Mesodermal cell (in vitro differentiated cells): Measurements from ENCODE around the gene SLC38A3.
"Not testable (repeated sequence)": the region's sequence is repeated elsewhere in the genome, so short reads cannot be mapped to it uniquely, and the experiment has no call there.

Experiments
- H3K27ac ChIP-seq: 2 replicates; pipeline ENCODE4 v1.7.0; 2013; ENCODE audit warnings: mild to moderate bottlenecking, low read depth, low read length, moderate library complexity; ENCODE audit not compliant: severe bottlenecking
- H3K36me3 ChIP-seq: 2 replicates; pipeline ENCODE4 v1.7.1; 2013; ENCODE audit warnings: mild to moderate bottlenecking, low read length, moderate library complexity; ENCODE audit not compliant: control insufficient read depth, insufficient read depth
- H3K4me1 ChIP-seq: one replicate; pipeline ENCODE4 v1.7.1; 2013; ENCODE audit warnings: mild to moderate bottlenecking, low read length; ENCODE audit not compliant: insufficient read depth, control insufficient read depth, poor library complexity, severe bottlenecking
- H3K4me3 ChIP-seq: 2 replicates; pipeline ENCODE4 v1.7.0; 2013; ENCODE audit warnings: low read length, control low read depth, mild to moderate bottlenecking; ENCODE audit not compliant: insufficient read depth, poor library complexity, severe bottlenecking; ENCODE audit errors: extremely low read depth
- H3K9me3 ChIP-seq: 2 replicates; pipeline ENCODE4 v1.7.1; 2013; ENCODE audit warnings: mild to moderate bottlenecking, low read length, moderate library complexity; ENCODE audit not compliant: control insufficient read depth
- WGBS, 2 experiments: methylation state at CpG; one replicate each; pipeline ENCODE4 v1.1.5; 2013; ENCODE audit warnings: missing lambda C conversion rate in 2 of 2; ENCODE audit not compliant: insufficient coverage in 2 of 2; 5-methylcytosine and 5-hydroxymethylcytosine counted together

The SLC38A3 gene

DNA sequence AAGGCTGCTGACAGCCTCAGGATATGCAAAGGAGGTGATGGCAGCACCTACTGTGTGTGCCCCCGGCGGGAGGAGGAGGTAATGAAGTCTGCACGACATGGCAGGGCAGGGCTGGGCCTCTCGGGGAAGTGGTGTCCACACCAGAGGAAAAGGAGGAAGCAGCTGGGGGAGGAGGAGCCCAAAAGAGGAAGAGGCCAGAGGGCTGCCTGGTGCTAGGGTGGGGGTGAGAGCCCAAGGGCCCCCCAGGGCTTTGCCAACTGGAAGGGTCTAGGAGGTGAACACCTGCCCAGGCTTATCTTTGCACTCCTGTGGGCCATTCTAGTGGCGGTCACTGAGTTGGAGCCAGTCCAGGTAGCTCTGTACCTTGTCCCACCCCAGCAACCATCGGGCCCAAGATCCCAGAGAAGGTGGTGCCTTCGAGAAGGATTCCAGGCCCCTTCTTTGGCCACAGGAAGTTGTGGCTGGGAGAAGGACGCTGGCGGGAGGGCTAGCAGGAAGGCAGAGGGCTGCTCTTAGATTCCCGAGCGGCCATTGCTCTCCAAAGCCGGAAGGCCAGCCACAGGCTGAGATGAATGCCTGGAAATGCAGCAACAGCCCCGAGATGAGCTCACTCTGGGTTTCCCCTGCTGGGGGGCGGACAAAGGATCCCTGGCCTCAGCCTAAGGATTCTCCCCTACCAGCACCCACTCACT lies 37.9 kb downstream of the SLC38A3 start:
- Histone ChIP-seq H3K9me3 (no peaks in the 10 kb centered on the region), H3K27ac (peak overlapping the region; percentile 67), H3K4me3 (no peak overlapping the region), H3K36me3 (peaks cover 68% of the 10 kb centered on the region), H3K4me1 (peaks cover 74% of the 10 kb centered on the region)
- WGBS, 2 experiments, result 67 to 70% methylated on average over 8 to 13 of the region's 14 CpGs

DNA sequence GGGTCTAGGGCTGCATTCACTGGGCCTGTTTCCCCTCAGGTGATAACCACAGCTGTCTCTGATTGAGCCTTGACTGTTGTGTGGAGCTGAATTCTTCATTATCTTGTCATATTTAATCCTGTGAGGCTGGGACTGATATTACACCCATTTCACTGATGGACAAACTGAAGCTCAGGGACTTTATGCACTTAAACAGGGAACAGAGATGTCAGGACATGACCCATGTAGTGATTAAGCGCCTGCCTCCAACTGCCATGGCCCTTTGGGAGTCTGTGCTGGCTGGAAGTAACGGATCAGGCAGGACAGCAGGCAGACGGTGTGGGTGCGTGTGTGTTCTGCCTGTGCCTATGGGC lies 38.4 kb downstream of the SLC38A3 start:
- Histone ChIP-seq H3K27ac (peak overlapping the region; percentile 67), H3K4me1 (peaks cover 79% of the 10 kb centered on the region), H3K9me3 (no peaks in the 10 kb centered on the region), H3K36me3 (peaks cover 66% of the 10 kb centered on the region), H3K4me3 (no peak overlapping the region)
- 92 to 100% methylated on average over 3 to 4 of the region's 4 CpGs for WGBS, 2 experiments

DNA sequence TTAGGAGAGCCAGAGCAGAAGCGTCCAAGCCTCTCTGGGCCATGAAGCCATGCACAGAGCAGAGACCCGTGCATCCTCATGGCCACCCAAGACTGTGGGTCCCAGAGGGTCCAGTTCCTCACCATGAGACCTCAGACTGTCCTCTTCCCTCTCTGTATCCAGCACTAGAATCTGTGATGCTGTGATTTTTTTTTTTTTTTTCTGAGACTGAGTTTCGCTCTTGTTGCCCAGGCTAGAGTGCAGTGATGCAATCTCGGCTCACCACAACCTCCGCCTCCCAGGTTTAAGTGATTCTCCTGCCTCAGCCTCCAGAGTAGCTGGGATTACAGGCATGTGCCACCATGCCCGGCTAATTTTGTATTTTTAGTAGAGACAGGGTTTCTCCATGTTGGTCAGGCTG lies 39.7 kb downstream of the SLC38A3 start:
- H3K36me3 ChIP-seq, result peaks cover 65% of the 10 kb centered on the region
- not testable (repeated sequence) for H3K4me3 ChIP-seq, H3K9me3 ChIP-seq
- WGBS, 2 experiments, result 92 to 100% methylated on average over 2 to 4 of the region's 6 CpGs
- H3K4me1 ChIP-seq, result peaks cover 83% of the 10 kb centered on the region
- peak overlapping the region; percentile 92 for H3K27ac ChIP-seq

DNA sequence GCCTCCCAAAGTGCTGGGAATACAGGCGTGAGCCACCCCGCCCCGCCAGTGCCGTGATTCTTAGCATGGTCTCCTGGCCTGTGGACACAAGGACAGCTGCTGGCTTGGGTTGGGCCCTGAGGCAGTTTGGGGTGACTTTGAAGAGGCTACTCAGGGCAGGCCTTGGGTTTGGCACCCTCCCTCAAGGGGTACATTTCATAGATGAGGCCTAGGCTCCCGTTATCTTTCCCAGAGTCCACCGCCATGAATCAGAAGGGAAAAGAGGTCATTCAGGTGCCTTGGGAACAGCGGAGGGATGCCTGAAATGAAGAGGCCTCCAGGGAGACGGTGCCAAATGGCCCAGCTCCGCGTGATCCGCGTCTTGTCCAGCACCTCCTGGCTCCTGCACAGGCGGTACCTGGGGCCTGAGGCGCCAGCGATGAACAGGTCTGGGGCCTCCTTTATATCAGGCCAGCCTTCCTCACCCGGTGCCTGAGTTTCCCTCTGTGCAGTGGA lies 40.2 kb downstream of the SLC38A3 start:
- 88 to 90% methylated on average over 14 to 16 of the region's 16 CpGs for WGBS, 2 experiments
- no peak overlapping the region for H3K4me3 ChIP-seq
- no peaks in the 10 kb centered on the region for H3K9me3 ChIP-seq
- peaks cover 78% of the 10 kb centered on the region for H3K4me1 ChIP-seq
- peak overlapping the region; percentile 92 for H3K27ac ChIP-seq
- peaks cover 66% of the 10 kb centered on the region for H3K36me3 ChIP-seq

DNA sequence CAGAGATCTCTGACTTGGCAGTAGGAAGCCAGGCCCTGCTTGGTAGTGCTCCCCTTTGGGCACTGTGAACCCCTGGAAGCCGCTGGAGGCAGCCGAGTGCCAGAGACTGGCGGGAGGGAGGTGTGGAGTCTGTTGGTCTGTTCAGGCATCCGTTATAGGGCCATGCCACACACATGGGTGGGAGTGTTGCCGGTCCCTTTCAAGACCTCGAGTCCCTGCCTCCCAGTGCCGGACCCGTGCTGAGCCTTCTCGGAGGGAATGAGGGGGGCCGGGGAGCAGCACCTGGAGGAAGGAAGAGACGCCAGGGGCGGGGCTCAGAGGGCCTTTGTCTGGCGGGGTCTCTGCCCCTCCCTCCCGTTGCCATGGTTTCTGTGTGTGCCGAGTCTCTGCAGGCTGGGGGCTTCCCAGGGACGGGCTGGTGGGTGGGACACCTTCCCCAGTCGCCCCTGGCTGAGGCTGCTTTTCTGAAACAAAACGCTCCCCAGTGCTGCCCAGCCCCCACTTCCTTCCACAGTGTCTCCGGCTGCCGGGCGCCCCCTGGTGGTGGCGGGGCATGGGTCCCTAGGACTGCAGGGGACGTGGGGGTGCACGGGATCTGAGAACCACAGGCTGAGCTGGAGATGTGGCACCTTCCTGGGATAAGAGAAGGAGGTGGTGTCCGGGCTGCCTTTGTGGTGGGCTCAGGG lies 40.9 kb downstream of the SLC38A3 start:
- peaks cover 68% of the 10 kb centered on the region for H3K36me3 ChIP-seq
- H3K27ac ChIP-seq, result peak overlapping the region; percentile 92
- H3K4me1 ChIP-seq, result peaks cover 72% of the 10 kb centered on the region
- no peaks in the 10 kb centered on the region for H3K9me3 ChIP-seq
- no peak overlapping the region for H3K4me3 ChIP-seq
- WGBS, 2 experiments, result 5 to 8% methylated on average over 15 to 17 of the region's 25 CpGs

DNA sequence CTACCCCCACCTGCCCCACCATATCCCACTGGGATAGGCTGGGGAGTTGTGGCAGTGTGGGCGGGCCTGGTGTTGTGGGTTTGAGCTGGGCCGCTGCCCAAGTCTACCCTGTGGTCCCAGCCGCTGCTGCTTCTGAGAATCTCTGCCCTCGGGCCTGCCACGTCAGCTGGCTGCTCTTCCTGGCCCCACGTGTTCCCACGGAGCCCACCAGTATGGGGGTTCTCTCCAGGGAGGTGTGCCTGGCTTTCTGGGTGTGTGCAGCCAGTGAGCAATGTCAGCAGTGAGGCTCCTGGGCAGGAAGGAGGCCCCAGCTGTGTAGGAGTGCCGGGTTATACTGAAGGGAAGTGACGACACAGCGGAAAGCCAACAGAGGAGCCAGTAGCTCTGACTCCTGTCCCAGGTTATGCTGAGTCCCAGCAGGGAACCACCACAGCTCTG lies 41.5 kb downstream of the SLC38A3 start:
- Histone ChIP-seq H3K27ac (peak overlapping the region; percentile 92), H3K4me3 (no peak overlapping the region), H3K4me1 (peaks cover 70% of the 10 kb centered on the region), H3K9me3 (no peaks in the 10 kb centered on the region), H3K36me3 (peaks cover 70% of the 10 kb centered on the region)
- 29 to 52% methylated on average over 4 to 8 of the region's 10 CpGs for WGBS, 2 experiments

DNA sequence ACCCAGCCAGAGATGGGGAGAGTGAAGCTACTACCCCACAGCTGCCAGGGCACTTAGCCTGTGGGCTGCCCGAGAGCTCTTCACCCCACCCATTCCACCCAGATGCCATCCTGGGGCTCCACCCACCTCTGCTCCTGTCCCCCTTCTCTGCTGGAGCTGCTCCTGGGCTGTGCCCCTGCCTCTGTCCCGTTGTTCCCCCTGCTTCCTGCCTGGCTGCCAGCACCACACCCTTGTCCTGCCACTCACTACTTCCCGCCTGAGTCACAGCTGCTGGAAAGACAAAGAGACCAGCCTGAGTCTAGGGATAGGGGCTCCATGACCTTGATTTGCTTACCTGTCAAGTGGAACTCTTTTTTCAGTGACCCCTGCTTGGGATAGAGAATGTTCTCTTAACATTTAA lies 43.3 kb downstream of the SLC38A3 start:
- Histone ChIP-seq H3K27ac (peak overlapping the region; percentile 66), H3K36me3 (peaks cover 74% of the 10 kb centered on the region)

DNA sequence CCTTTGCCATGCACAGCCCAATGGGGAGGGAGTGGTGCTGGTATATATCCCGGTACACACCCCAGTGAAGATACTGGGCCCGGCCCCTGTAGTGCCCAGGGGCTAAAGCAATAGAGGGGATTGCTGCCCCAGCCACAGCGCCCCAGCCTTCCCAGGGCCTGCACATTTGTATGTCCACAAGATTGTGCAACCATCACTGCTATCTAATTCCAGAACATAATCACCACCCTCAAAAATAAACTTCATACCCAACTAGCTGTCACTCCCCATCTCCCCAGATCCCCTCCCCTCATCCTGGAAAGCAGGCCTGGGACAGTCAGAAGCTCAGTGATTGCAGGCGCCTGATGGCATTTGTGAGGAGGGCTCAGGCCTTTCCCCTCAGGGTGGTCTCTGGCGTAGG lies 44.4 kb downstream of the SLC38A3 start:
- Histone ChIP-seq H3K4me1 (peaks cover 74% of the 10 kb centered on the region), H3K27ac (no peak overlapping the region), H3K36me3 (peaks cover 72% of the 10 kb centered on the region), H3K4me3 (no peak overlapping the region), H3K9me3 (no peaks in the 10 kb centered on the region)
- WGBS, 2 experiments, result 94 to 100% methylated on average over 4 to 5 of the region's 5 CpGs

More for the DNA sequence above, 43.3 kb downstream of the SLC38A3 start:
- Histone ChIP-seq H3K4me3 (no peak overlapping the region), H3K9me3 (no peaks in the 10 kb centered on the region), H3K4me1 (peaks cover 69% of the 10 kb centered on the region)
- WGBS, 2 experiments, result 59 to 69% methylated on average over 3 of the region's 3 CpGs

DNA sequence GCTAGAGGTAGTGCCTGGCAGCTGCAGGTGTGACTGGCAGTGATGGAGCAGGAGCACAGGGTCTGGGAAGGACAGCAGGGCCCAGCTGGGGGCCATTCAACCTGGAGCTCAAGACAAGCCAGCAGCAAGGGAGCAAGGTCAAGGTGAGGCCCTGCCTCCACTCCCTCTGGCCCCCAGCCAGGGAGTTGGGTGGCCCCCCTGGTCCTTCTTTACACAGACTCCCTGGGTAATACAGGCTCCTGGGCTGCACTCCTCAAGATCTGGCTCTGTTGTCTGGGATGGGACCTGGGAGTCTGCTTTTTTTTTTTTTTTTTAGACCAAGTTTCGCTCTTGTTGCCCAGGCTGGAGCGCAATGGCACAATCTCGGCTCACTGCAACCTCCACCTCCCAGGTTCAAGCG lies 45.4 kb downstream of the SLC38A3 start:
- Histone ChIP-seq H3K9me3 (no peaks in the 10 kb centered on the region), H3K27ac (no peak overlapping the region), H3K4me3 (no peak overlapping the region), H3K36me3 (peaks cover 76% of the 10 kb centered on the region), H3K4me1 (peaks cover 78% of the 10 kb centered on the region)
- WGBS, 2 experiments, result 100% methylated on average over 2 to 3 of the region's 4 CpGs

DNA sequence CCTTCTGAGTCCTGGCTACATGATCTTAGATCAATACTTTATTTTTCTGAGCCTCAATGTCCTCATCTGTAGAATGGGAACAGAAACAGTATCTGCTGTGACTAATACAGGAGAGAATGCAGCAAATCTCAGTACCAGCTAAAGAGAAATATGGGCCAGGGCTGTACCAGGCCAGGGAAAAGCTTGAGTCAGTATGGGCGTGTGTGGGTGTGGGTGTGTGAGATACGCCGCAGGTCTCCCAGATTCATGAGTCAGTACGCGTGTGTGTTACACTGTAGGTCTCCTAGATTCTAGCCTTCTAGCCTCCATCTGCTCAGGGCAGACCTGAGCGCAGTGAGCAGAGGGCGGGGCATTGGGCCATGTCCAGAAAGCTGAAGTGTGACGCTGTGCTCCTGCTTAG lies 46.1 kb downstream of the SLC38A3 start:
- no peak overlapping the region for H3K27ac ChIP-seq
- H3K4me3 ChIP-seq, result no peak overlapping the region
- H3K9me3 ChIP-seq, result no peaks in the 10 kb centered on the region
- 91 to 96% methylated on average over 6 to 7 of the region's 8 CpGs for WGBS, 2 experiments
- H3K36me3 ChIP-seq, result peaks cover 78% of the 10 kb centered on the region
- H3K4me1 ChIP-seq, result peaks cover 73% of the 10 kb centered on the region
